HG03432 (cell line): ENCODE measurements around the gene PERCC1.

Source experiments
- ATAC-seq: cut with Tn5 transposase; IDR thresholded peaks from one replicate; pipeline ENCODE4 v1.9.1; 2021; ENCODE audit warnings: mild to moderate bottlenecking, moderate library complexity; ENCODE audit not compliant: unreplicated experiment

The PERCC1 gene

DNA sequence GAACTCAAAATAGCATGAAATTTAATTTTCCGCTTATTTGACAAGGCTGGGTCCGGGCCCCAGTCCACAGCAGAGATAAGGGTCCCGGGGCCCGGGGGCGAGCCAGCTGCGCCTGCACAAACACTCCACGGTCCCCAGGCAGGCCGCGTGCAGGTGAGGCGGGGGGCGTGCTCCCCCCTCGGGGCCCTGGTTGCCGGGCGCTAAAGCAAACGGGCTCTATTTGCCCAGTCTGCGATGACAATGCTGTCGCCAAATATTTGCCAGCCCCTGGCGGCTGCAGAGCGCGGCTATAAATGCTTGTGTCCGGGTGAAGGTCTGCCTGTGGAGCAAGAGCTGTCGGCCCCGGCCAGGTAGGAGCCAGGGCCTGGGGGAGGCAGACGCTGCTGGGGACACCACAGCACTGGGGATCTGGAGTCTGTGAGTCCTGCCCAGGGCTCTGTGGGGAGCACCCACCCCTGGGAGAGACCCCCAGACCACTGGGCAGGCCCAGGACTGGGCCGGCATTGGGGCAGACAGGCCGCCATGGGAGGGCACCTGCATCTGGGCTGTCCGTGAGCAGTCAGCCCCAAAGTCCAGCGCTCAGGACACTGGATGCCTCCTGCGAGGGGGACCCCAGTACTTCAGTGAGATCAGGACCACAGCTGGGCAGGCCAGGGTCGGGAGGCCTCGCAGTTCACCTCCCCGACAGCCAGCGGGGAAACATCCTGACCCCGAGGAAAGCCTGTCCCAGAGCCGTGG lies at the start of gene PERCC1:
TSS of gene PERCC1 (plus strand) at position 320 of the 738 bp plus-strand sequence. CDS start 1,516 bp downstream, outside the sequence.
- no peak for ATAC-seq

- no peak for ATAC-seq
Measured at GRCh38 chr16:1381612-1382406, 49.1 kb upstream of the PERCC1 start.

- no peak for ATAC-seq
Measured at GRCh38 chr16:1383556-1383955, 47.3 kb upstream of the PERCC1 start.

DNA sequence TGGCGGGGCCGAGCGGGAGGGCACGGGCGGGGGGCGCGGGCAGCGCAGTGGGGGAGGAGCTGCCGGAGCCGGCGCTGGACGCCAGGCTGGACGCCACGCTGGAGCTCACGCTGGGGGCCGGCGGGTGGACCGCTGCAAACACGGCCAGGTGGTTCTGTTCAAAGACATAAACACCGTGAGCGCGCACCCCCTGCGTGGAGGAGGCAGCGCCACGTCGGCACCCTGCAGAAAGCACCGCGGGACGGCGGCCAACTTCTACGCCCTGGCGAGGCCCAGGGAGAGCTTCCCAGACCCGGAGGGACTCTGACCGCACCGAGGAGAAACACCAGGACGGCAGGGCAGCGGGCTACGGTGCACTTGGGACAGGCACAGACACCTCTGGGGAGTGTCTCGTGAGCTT lies 45.6 kb upstream of the PERCC1 start:
- no peak for ATAC-seq

DNA sequence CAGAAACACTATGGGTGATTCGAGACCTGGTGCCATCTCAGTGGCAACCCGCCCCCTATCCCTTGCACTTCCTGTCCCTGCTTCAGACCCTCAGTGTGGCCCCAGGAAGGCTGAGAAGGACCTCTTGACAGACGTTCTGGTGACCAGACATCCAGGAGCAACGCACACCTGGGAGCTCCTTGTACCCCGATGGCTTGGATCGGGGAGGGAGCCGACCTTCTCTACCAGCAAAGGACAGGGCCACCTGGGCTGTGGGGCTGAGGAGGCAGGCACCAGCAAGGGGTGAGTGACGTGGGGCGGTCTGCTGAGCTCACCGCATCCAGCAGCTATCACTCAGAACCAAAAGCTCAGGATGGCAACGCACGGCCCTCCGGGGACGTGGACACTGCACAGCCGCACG lies 43.5 kb upstream of the PERCC1 start:
- no peak for ATAC-seq

GRCh38 chr16:1389762-1390161 lies 41.1 kb upstream of the PERCC1 start:
- ATAC-seq: no peak

GRCh38 chr16:1390239-1390779 lies 40.6 kb upstream of the PERCC1 start:
- no peak for ATAC-seq

DNA sequence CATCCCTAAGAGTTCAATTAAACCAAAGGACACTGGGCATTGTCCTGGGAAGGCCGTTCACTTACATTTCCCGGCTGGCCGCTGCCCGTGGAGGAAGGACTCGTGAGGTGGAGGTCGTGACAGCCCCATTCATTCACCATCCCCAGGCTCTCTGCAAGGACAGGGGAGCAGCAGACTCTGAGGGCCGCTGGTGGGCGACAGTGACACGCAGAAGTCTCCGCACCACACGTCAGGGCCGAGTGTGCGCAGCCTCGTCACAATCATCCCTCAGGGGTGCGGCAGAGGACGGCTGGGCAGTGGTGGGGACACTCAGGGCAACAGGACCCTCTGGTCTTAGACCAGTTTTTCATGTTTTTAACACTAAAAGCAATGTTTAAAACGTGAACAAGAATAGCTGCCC lies 38.1 kb upstream of the PERCC1 start:
- ATAC-seq: no peak

GRCh38 chr16:1393613-1394176 lies 37.2 kb upstream of the PERCC1 start:
- ATAC-seq: no peak

DNA sequence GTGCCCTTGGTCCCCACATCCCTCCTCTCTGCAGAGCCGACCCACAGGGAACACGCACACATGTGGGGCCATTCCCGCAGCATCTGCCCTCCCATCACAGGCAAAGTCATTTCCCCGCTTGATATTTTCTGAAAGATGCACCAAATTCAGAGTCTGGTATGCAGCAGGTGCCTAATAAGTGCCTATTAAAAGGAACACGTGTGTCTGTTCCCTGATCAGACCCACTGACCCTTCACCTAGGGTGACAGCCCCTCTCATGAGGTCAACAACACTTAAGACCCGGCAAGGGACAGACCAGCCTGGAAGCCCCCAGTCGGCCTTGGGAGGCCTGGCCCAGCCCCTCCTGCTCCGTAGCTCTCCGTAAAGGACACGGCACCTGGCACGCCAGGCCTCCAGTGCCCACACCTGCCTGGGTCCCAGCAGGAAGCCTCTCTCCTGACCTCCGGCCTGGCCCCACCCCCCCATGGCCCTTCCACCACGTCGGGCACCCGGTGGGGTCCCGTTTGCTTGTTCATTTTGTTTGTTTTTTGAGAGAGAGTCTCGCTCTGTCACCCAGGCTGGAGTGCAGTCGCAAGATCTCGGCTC lies 36.4 kb upstream of the PERCC1 start:
- ATAC-seq: no peak

- no peak for ATAC-seq
Measured at GRCh38 chr16:1395444-1396031, 35.3 kb upstream of the PERCC1 start.

DNA sequence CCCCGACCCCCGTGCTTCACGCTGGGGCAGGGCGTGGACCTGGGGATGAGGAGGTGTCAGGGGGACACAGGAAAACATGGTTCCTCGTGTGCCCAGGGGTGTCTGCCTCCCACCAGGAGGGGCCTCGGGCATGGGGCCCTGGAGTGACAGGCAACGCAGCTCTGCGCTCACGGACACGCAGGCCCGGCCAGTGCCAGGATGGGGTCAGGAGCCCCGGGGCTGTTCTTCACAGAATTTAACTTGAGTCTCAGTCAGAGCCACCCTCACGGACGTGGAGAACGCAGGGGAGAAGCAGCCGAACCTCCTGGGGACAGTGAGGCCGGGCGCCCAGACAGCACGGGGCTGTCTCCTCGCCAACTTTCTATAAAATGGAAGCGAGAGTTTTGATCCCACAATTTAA lies 33.1 kb upstream of the PERCC1 start:
- ATAC-seq: no peak

- ATAC-seq: no peak
Measured at GRCh38 chr16:1398351-1398750, 32.5 kb upstream of the PERCC1 start.

- ATAC-seq: no peak
Measured at GRCh38 chr16:1398826-1399581, 31.9 kb upstream of the PERCC1 start.

- ATAC-seq: no peak
Measured at GRCh38 chr16:1401061-1401757, 29.7 kb upstream of the PERCC1 start.

DNA sequence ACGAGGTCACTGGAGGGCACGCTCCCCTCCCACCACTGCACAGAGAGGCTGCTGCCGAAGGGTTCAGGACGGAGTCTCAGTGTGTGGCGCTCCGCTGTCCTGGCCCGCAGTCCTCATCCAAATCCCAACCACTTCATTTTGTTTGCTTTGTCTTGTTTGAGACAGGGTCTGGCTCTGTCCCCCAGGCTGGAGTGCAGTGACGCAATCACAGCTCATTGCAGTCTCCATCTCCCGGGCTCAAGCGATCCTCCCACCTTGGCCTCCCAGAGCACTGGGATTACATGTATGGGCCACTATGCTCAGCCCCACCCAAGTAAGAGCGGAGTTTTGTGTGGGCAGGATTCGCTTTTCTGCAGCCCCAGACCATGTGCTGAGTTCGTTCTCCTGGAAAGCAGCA lies 29.1 kb upstream of the PERCC1 start:
- no peak for ATAC-seq

- no peak for ATAC-seq
Measured at GRCh38 chr16:1403036-1403435, 27.8 kb upstream of the PERCC1 start.

DNA sequence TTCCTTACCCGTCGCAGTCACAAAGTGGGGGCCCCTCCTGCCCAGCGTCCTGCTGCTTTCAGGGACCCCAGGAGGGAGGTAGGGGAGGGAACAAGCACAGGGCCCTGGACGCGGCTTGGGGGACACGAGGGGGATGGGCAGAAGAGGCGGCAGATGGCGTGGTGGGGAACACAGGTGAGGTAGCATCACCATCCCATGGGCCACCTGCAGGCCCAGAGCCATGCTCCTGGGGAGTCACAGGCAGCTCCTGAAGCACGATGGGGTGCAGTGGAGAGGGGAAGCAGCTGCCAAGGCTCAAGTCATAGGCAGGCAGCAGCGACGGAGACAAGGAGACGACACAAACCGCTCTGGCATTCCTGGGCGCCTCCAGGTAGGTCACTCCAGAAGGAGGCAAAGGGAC lies 27.1 kb upstream of the PERCC1 start:
- no peak for ATAC-seq

- ATAC-seq: peak; percentile 10
Measured at GRCh38 chr16:1407753-1408152, 23.1 kb upstream of the PERCC1 start.
